ENCODE data around the gene FAM110D. TPM values are rescaled to one million over a fixed set of nuclear protein-coding genes. Genes with fewer than 3 reads are reported as not detected.

Gene FAM110D
- total RNA-seq, 4 donors from 2014 or later = 2.4 to 3.6 (median 2.7) TPM

DNA sequence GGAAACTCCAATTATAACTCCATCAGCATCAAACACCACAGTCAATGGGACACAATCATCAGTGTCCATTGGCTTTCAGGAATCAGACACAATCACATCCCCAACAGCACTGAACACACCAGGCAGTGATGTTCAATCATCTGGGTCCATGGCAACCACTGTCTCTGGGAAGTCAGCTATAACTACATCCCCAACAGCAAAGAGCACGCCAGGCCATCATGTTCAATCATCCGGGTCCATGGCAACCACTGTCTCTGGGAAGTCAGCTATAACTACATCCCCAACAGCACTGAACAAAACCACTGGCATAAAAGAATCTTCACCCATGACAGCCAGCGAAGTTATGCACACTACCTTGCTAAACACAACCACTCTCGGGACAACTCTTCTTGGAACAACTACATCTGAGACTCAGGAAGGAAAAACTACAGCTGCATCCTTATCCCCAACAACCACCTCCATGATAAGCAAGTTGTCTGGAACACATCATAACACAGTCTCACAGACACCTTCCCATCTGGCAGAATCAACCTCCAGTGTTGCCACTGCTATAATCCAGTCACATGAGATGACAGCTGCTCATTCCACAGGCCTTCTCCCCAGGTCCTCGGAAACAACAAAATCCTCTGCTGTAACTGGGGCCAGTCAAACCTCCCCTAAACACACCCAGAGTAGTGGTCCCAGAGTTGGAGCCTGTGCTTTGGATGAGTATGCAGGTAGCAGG is 51.4 kb downstream of the FAM110D start:
- H3K4me1 ChIP-seq = no peaks in the 10 kb centered on the region
- no peak for DNase-seq (ENCODE audit: low spot score in 2 of 2)
- H3K4me3 ChIP-seq = no peak overlapping the region
- H3K9me3 ChIP-seq = no peaks in the 10 kb centered on the region
- 75% methylated on average over 5 of the region's 5 CpGs for WGBS
- no peak overlapping the region for H3K27ac ChIP-seq
- no peaks in the 10 kb centered on the region for H3K27me3 ChIP-seq
- no peaks in the 10 kb centered on the region for H3K36me3 ChIP-seq
- TF ChIP-seq POLR2A (IDR thresholded peaks at IDR 0.05) = no peak
- TF ChIP-seq POLR2AphosphoS5 (IDR thresholded peaks at IDR 0.05) = no peak
- TF ChIP-seq CTCF (IDR thresholded peaks at IDR 0.05) = no peak
- no peak for TF ChIP-seq EP300 (IDR thresholded peaks at IDR 0.05)

DNA sequence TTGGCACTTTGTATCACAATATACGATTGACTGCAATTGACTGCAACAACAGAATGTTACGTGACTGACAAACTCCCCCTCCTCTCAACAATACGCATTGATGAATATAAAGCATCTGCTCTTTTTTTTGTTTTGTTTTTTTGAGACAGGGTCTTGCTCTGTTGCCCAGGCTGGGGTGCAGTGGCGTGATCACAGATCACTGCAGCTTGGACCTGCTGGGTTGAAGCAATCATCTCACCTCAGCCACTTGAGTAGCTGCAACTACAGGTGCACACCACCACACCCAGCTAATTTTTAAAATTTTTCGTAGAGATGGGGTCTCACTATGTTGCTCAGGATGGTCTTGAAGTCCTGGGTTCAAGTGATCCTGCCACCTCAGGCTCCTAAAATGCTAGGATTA is 53.8 kb downstream of the FAM110D start:
- TF ChIP-seq EP300 (IDR thresholded peaks at IDR 0.05) = no peak
- H3K4me3 ChIP-seq = no peak overlapping the region
- no peaks in the 10 kb centered on the region for H3K9me3 ChIP-seq
- no peak for DNase-seq (ENCODE audit: low spot score in 2 of 2)
- H3K4me1 ChIP-seq = no peaks in the 10 kb centered on the region
- H3K27ac ChIP-seq = no peak overlapping the region
- H3K36me3 ChIP-seq = no peaks in the 10 kb centered on the region
- H3K27me3 ChIP-seq = no peaks in the 10 kb centered on the region
- 89% methylated on average over 5 of the region's 5 CpGs for WGBS

GRCh38 chr1:26213335-26213905 is 54.5 kb downstream of the FAM110D start:
- Histone ChIP-seq H3K9me3 (no peaks in the 10 kb centered on the region), H3K36me3 (no peaks in the 10 kb centered on the region), H3K4me1 (no peaks in the 10 kb centered on the region), H3K27ac (no peak overlapping the region), H3K4me3 (no peak overlapping the region), H3K27me3 (peaks cover under 1% of the 10 kb centered on the region)
- DNase-seq (ENCODE audit: low spot score in 2 of 2) = no peak
- TF ChIP-seq EP300 (IDR thresholded peaks at IDR 0.05) (no peak), CTCF (IDR thresholded peaks at IDR 0.05) (no peak), POLR2AphosphoS5 (IDR thresholded peaks at IDR 0.05) (no peak), POLR2A (IDR thresholded peaks at IDR 0.05) (no peak)
- WGBS = 66% methylated on average over 6 of the region's 6 CpGs

Other genes with a start within 250 kb of the FAM110D start
- 10 to 100 TPM; 16.6 to 31.3 (median 20.0) TPM for gene PAFAH2, start 161.0 kb upstream of the FAM110D start, total RNA-seq
- 1 to 10 TPM; 1.6 to 9.5 (median 4.2) TPM for gene EXTL1, start 137.3 kb upstream of the FAM110D start, total RNA-seq
- gene SLC30A2, start 113.0 kb upstream of the FAM110D start, total RNA-seq = 1 to 10 TPM in 2 of 4 donors, under 1 TPM in 2; 0.15 to 2.0 (median 1.1) TPM
- gene TRIM63, start 91.4 kb upstream of the FAM110D start, total RNA-seq = 1 to 10 TPM in 3 of 4 donors, under 1 TPM in 1; 0.42 to 2.4 (median 1.5) TPM
- gene PDIK1L, start 47.3 kb upstream of the FAM110D start, total RNA-seq = 10 to 100 TPM in 2 of 4 donors, 1 to 10 TPM in 2; 9.1 to 14.1 (median 10.0) TPM
- not detected for gene C1orf232, start 9.9 kb downstream of the FAM110D start, total RNA-seq
- 10 to 100 TPM; 15.3 to 53.4 (median 28.3) TPM for gene ZNF593, start 10.8 kb downstream of the FAM110D start, total RNA-seq
- not detected for gene ZNF593OS, start 12.8 kb downstream of the FAM110D start, total RNA-seq
- gene CNKSR1, start 18.4 kb downstream of the FAM110D start, total RNA-seq = 10 to 100 TPM; 45.6 to 91.2 (median 53.7) TPM
- not detected for gene CATSPER4, start 31.5 kb downstream of the FAM110D start, total RNA-seq
- gene CEP85, start 75.1 kb downstream of the FAM110D start, total RNA-seq = 10 to 100 TPM; 18.2 to 27.8 (median 18.7) TPM
- gene SH3BGRL3, start 121.0 kb downstream of the FAM110D start, total RNA-seq = 100 to 1,000 TPM in 1 of 4 donors, 10 to 100 TPM in 3; 53.5 to 104 (median 92.8) TPM
- gene UBXN11, start 147.6 kb downstream of the FAM110D start, total RNA-seq = 10 to 100 TPM in 2 of 4 donors, 1 to 10 TPM in 2; 3.2 to 19.1 (median 9.1) TPM
- gene CD52, start 158.9 kb downstream of the FAM110D start, total RNA-seq = 10 to 100 TPM in 1 of 4 donors, 1 to 10 TPM in 3; 2.3 to 11.4 (median 9.9) TPM
- gene CRYBG2, start 195.1 kb downstream of the FAM110D start, total RNA-seq = 10 to 100 TPM; 47.8 to 96.9 (median 62.8) TPM
- not detected for gene ZNF683, start 213.7 kb downstream of the FAM110D start, total RNA-seq

All from suprapubic skin (tissue), 4 donors.